Stimulated activated CD4-positive, alpha-beta T cell treated with anti-CD3 and anti-CD28 coated beads, Interleukin-4, amount 100 ng/mL, for 24 hours (primary cell): Measurements from ENCODE around the gene DNA2.

Experiments
- DNase-seq: peaks from one replicate; pipeline ENCODE4 v3.0.0-alpha.2; 2020

Gene DNA2

DNA sequence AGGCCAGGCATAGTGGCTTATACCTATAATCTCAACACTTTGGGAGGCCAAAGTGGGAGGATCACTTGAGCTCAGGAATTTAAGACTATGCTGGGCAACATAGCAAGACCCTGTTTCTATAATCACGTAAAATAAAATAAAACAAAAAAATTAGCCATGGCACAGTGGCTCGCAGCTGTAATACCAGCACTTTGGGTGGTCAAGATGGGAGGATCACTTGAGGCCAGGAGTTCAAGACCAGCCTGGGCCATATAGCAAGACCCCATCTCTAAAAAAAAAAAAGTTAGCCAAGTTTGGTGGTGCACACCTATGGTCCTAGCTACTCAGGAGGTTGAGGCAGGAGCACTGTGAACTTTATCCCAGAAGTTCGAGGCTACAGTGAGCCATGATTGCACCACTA lies 30.9 kb downstream of the DNA2 start:
- no peak for DNase-seq

GRCh38 chr10:68435803-68436202 lies 36.0 kb downstream of the DNA2 start:
- DNase-seq = no peak

- DNase-seq = no peak
Observed at GRCh38 chr10:68434657-68435056, 37.1 kb downstream of the DNA2 start.

- DNase-seq = no peak
Observed at GRCh38 chr10:68428396-68429104, 43.2 kb downstream of the DNA2 start.

DNA sequence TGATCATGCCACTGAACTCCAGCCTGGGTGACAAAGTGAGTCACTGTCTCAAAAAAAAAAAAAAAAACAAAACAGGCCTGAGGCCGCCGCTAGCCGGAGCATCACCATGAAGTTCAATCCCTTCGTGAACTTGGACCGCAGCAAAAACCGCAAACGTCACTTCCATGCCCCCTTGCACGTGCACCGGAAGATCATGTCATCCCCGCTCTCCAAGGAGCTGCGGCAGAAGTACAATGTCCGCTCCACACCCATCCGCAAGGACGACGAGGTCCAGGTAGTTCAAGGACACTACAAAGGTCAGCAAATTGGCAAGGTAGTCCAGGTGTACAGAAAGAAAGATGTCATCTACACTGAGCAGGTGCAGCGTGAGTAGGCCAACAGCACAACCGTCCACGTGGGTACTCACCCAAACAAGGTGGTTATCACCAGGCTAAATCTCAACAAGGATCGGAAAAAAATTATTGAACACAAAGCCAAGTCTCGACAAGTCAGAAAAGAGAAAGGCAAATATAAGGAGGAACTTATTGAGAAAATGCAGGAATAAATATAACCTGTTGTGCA lies 47.2 kb downstream of the DNA2 start:
- DNase-seq = no peak

GRCh38 chr10:68423522-68423921 lies 48.3 kb downstream of the DNA2 start:
- DNase-seq = peak; percentile 19

DNA sequence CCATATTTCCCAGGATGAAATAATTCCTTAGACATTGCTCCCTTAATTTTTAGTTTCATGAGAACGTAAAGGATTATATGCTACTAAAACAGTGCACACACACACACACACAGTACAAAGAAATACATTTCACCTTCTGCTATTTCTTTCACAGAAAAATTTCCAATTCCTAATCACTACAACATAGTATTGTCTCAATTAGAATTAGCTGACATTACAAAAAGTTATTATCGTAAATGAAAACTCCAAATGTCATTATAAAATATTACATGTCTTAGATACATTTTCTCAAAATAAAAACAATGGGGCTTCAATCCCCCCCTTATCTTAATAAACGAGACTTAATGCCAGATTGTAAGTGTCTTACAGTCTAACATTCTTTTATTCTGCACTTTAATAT lies 52.4 kb downstream of the DNA2 start:
- DNase-seq = no peak

DNA sequence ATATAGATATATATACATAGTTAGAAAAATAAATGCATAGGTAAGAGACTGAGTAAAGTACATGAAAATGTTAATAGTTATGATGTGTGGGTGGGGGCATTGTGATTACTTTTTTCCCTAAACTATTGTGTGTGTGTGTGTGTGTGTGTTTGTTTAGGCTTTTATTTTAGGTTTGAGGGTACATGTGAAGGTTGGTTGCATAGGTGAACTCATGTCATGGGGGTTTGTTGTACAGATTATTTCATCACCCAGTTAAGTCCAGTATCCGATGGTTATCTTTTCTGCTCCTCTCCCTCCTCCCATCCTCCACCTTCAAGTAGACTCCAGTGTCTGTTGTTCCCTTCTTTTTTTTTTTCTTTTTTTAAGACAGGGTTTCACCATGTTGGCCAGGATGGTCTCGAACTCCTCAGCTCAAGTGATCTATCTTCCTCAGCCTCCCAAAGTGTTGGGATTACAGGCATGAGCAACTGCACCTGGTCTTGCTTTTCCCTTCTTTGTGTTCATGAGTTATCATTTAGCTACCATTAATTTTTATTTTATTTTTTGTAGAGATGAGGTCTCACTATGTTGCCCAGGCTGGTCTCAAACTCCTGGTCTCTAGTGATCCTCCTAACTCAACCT lies 62.8 kb downstream of the DNA2 start:
- DNase-seq = no peak

GRCh38 chr10:68406815-68407548 lies 64.8 kb downstream of the DNA2 start, which contains the start of gene RUFY2:
RUFY2 (minus strand) TSS chr10:68407277; CDS start chr10:68407189, 88 bp downstream.
- DNase-seq = peak; percentile 74

DNA sequence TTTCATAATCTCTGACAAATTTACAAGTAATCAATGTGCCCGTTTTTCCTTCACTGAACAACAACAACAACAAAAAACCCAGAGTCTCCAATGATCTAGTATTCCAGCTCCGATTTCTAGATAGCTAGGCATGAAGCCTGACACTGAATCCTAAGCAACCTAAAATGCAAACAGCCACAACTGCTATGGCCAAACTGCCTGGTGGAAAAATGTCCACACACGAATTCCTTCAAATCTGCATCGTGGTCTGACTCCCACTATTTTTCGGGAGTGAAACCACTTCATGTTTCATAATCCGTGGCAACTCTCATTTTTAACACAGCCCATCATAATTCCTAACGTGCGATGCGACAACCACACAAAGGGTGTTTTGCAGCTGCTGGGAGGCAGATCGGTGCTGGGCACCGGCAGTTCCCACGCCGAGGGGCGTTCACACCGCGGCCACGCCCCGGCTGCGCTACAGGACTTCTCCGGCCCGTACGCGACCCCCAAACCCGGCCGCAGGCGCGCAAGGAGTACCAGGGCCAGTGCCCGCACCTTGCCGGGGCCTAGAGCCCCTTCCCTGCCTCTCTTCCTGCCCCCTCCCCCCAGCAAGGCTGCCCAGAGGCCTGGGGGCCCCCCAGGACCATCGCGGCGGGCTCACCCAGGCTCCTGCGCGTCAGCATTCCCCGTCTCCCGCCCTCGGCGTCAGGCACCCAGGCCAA lies 65.5 kb downstream of the DNA2 start:
- peak; percentile 38 for DNase-seq

GRCh38 chr10:68403701-68404100 lies 68.1 kb downstream of the DNA2 start:
- DNase-seq = no peak

- DNase-seq = no peak
Observed at GRCh38 chr10:68402276-68402675, 69.5 kb downstream of the DNA2 start.

- no peak for DNase-seq
Observed at GRCh38 chr10:68397005-68397404, 74.8 kb downstream of the DNA2 start.

- no peak for DNase-seq
Observed at GRCh38 chr10:68385740-68386139, 86.0 kb downstream of the DNA2 start.

- DNase-seq = no peak
Observed at GRCh38 chr10:68371604-68372003, 100.2 kb downstream of the DNA2 start.

DNA sequence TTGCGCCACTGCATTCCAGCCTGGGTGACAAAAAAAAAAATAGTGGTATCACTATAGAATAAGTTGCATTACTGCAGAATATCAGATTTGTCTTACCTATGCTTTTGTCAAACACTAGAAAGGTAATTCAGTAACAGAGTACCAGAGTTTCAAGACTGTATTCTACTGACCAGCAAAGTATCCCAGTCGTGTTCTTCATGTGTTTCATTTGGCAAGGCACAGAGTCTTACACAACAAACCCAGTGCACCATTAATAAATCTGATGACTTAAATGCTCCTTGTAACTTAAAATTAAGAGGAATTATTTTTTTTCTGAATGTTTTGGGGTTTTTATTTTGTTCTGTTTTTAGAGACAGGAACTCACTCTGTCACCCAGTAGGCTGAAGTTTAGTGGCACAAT lies 104.7 kb downstream of the DNA2 start:
- no peak for DNase-seq

GRCh38 chr10:68366600-68366999 lies 105.2 kb downstream of the DNA2 start:
- no peak for DNase-seq

DNA sequence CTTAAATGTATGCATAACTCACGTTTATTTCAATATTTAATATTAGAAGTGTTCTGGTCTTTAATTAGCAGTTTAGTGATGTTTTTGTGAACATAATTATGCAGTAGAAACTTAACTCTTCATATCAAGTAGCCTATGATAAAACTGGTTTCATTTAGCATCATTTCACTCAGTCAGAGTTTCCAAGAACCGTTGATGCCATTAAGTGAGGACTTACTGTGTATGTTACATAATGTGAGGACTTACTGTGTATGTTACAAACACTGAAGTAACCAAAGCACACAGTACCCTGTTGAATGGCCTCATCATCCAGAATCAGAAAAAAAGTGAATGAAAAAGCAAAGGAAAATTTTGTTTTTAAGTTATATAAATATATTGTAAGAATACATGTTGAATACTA lies 106.2 kb downstream of the DNA2 start:
- no peak for DNase-seq

GRCh38 chr10:68364101-68364886 lies 107.5 kb downstream of the DNA2 start:
- DNase-seq = no peak
